GM23248 (cell line): ENCODE data around the gene GTF3A.

Experiments
- EZH2 ChIP-seq: fragments of 200-600 bp; sonication (generic); IDR thresholded peaks from 2 replicates; pipeline ENCODE4 v1.6.1; 2018; ENCODE audit warnings: antibody characterized with exemption, mild to moderate bottlenecking; ENCODE audit not compliant: insufficient read depth, poor library complexity, severe bottlenecking
- EZH2phosphoT487 ChIP-seq: fragments of 200-600 bp; sonication (generic); IDR thresholded peaks from 2 replicates; pipeline ENCODE4 v1.6.1; 2018; ENCODE audit warnings: antibody characterized with exemption, moderate library complexity, mild to moderate bottlenecking, low read depth; ENCODE audit not compliant: insufficient read depth

- no peak for TF ChIP-seq EZH2phosphoT487
- TF ChIP-seq EZH2 = no peak
Observed at GRCh38 chr13:27432611-27433210, 8.3 kb downstream of the GTF3A start.
